ENCODE measurements around the gene DNAJC21. TPM values are rescaled to one million over a fixed set of nuclear protein-coding genes. Genes with fewer than 3 reads are reported as not detected.

DNAJC21 gene
- total and polyA plus RNA-seq, 2 of the 4 experiments (the other 2 are of a cell fraction): 8.8 to 12.7 TPM

- ATAC-seq (ENCODE audit: low read depth): 0 out of 2 replicates have a peak, but pooled peaks have one; percentile 40
- no peak overlapping the region for H2BK120ac ChIP-seq (ENCODE audit: low read depth, low read length)
- DNase-seq: peak; percentile 31
Observed at GRCh38 chr5:34957321-34957720, 28.0 kb downstream of the DNAJC21 start.

More at GRCh38 chr5:34957321-34957720, 28.0 kb downstream of the DNAJC21 start:
- no peaks in the 10 kb centered on the region for H4K20me1 ChIP-seq (ENCODE audit: insufficient read depth, low read length)
- ChIA-PET POLR2A (ENCODE audit: unreplicated experiment) (no interaction called here), CTCF (interaction anchor here (0.6 to 1.5 kb wide), 9 partner anchors 8 to 1730 kb away, joined by 3 to 7 read pairs (median 4); no protein-coding TSS in a partner anchor)
- no peak overlapping the region for H3K9ac ChIP-seq (ENCODE audit: low read depth, low read length)
- BruUV-seq (replicated peaks): no TSS peak
- H3K4me1 ChIP-seq (ENCODE audit: control insufficient read depth, insufficient read depth, low read length): peaks cover 5% of the 10 kb centered on the region
- no peak overlapping the region for H2BK15ac ChIP-seq (ENCODE audit: low read depth, low read length)
- no peaks in the 10 kb centered on the region; the same call in 1 of the 2 replicates for H3K9me1 ChIP-seq (ENCODE audit: insufficient read depth, low read length)
- H4K91ac ChIP-seq (ENCODE audit: insufficient read depth, low read depth, low read length): no peak overlapping the region
- no peak overlapping the region for H2AK9ac ChIP-seq (replicated peaks; ENCODE audit: low read depth, low read length, poor library complexity)
- no peak overlapping the region for H2AFZ ChIP-seq (replicated peaks; ENCODE audit: low read length, poor library complexity)
- no peak overlapping the region for H3K23ac ChIP-seq (ENCODE audit: low read depth, low read length)
- H3K18ac ChIP-seq (ENCODE audit: low read depth, low read length): no peak overlapping the region
- no CpG with 5 or more reads among the region's 1 CpG for WGBS, 2 experiments (ENCODE audit: extremely low coverage in 2 of 2, insufficient read length in 1 of 2)
- no peak overlapping the region for H3K14ac ChIP-seq (replicated peaks; ENCODE audit: low read depth, low read length)
- no peaks in the 10 kb centered on the region for H3K79me1 ChIP-seq (ENCODE audit: low read depth in 1 of 2, low read length in 2 of 2)
- dilution Hi-C loops (cut with HindIII; ENCODE audit: low sequenced_read_pairs, unreplicated experiment): no loop called here
- no peaks in the 10 kb centered on the region for H3K27me3 ChIP-seq (ENCODE audit: control insufficient read depth, insufficient read depth, low read length)
- peaks cover 6% of the 10 kb centered on the region for H3K36me3 ChIP-seq (ENCODE audit: control insufficient read depth, insufficient read depth, low read length)
- no peak overlapping the region for H3K27ac ChIP-seq (ENCODE audit: insufficient read depth, low read length)
- H3K9me3 ChIP-seq (ENCODE audit: control insufficient read depth, insufficient read depth, low read length): no peaks in the 10 kb centered on the region
- TF ChIP-seq RAD21 (IDR thresholded peaks at IDR 0.05; ENCODE audit: low read length): no peak
- no peak for TF ChIP-seq CEBPB (IDR thresholded peaks at IDR 0.05; ENCODE audit: low read depth, low read length)
- no peak for TF ChIP-seq RCOR1 (IDR thresholded peaks at IDR 0.05; ENCODE audit: insufficient replicate concordance, low read length)
- no peak for TF ChIP-seq MAFK (IDR thresholded peaks at IDR 0.05; ENCODE audit: low read depth, low read length)
- no peak overlapping the region for H3K4me3 ChIP-seq (ENCODE audit: insufficient read depth, low read depth, low read length)
- H2BK20ac ChIP-seq (ENCODE audit: low read depth, low read length): no peak overlapping the region
- in situ Hi-C loops (cut with MboI; ENCODE audit: low sequenced_read_pairs): no loop called here
- intact Hi-C loops (cut with micrococcal nuclease): loop anchor here (5.0 kb wide), 1 partner anchor 970 kb away; no protein-coding TSS in a partner anchor
- H2BK5ac ChIP-seq (ENCODE audit: low read depth, low read length, poor library complexity, severe bottlenecking): no peak overlapping the region
- no peak overlapping the region for H3K56ac ChIP-seq (ENCODE audit: extremely low read depth, insufficient read depth, low read length)
- no peak overlapping the region for H2AK5ac ChIP-seq (ENCODE audit: low read depth, low read length)
- no peak overlapping the region for H4K8ac ChIP-seq (ENCODE audit: low read depth in 2 of 2, low read length in 2 of 2)
- no peak overlapping the region for H3K4me2 ChIP-seq (ENCODE audit: low read depth, low read length)
- H4K5ac ChIP-seq (ENCODE audit: low read depth, low read length): no peak overlapping the region
- no peak overlapping the region for H3K4ac ChIP-seq (ENCODE audit: low read depth, low read length)

Measured in IMR-90 (cell line).